Measurements from ENCODE around the gene RSPH6A.
A peak's percentile ranks its signal among the peaks of the same experiment; 100 is the strongest.

The RSPH6A gene

DNA sequence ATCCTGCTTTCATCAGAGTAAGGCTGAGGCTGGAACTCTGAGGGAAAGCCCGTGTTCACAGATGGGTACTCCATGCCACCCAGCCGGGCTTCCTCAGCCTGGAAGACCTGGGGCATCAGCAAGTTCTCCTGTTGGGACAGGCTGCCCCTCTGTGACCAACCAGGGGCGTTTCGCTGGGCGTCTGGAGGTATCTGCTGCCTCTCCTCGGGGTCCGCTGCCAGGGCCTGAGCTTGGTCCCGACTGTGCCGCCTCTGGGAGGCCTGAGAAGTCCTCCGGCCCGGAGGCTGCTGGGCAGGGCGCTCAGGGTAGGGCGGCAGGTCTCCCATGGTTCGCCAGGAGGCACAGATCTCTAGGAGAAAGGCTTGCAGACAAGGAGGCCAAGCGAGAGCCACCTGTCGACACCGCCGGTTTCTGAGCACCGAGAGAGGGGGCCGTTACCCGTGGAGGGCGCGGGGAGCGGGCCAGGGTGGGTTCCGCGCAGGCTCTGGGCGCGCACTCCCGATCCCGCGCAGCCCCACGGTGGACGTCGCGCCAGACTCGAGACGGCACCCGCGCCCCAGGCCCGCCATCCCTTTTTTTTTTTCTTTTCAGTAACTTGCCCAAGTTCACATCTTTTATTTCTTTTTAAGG is at the start of gene RSPH6A:
RSPH6A (minus strand) TSS at position 458 of the 630 bp plus-strand sequence; CDS start at position 326, 132 bp downstream.
- DNase-seq: no peak

DNA sequence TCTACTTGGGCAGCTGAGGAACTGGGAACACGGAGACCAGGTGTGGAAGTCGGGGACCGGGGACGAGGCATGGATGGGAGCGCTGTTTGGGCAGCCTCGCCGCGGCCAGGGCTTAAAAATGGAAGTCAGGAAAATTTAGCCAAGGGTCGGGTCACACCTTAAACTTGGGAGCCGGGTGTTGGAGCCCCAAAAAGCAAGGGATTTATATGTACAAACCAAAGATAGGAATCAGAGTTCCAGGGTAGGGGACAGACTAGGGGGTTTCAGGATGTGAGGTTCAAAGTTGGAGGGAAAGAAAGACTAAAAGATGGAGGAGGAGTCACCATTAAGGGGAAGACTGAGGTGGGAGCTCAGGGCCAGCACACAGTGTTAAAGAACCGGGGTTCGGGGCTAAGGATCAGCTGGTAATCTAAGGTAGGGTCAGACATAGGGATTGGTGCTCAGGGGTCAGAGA is 49.5 kb upstream of the RSPH6A start:
- no peak for DNase-seq

DNA sequence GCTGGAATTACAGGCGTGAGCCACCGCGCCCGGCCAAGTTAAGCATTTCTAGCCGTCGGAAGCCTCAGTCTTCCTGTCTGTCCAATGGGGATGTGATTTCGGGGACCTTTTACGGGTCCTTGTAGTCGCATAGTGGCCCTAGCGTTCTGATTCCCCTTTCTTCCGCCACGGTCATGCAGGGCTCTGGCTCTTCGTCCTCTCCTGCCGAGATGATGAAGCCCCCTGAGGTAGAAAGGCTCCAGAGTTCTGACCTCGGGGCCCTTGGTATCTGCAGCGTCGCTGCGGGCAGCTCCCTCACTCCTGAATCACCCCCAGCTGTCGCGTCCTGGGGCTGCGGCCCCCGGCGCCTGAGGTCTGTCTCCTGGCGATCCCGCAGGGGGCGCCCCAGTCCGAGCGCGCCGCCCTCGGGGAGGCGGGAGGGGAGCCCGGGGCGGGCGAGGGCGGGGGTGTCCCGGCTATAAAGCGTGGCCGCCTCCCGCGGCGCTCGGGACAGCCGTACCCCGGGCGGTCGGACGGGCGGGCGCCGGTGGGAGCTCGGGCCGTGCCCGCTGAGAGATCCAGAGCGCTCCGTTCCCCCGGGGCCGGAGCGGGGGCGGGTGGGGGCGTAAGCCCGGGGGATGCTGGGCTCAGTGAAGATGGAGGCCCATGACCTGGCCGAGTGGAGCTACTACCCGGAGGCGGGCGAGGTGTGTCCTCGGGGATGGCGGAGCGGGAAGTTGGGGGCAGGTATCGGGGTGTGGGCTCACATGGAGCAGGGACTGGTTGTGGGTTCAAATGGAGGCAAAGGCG is 48.9 kb upstream of the RSPH6A start, which contains the start of gene FOXA3:
FOXA3 (plus strand) TSS at position 487 of the 789 bp plus-strand sequence; CDS start at position 618, 131 bp downstream.
- no peak for DNase-seq

GRCh38 chr19:45863335-45863839 is 48.3 kb upstream of the RSPH6A start:
- no peak for DNase-seq

DNA sequence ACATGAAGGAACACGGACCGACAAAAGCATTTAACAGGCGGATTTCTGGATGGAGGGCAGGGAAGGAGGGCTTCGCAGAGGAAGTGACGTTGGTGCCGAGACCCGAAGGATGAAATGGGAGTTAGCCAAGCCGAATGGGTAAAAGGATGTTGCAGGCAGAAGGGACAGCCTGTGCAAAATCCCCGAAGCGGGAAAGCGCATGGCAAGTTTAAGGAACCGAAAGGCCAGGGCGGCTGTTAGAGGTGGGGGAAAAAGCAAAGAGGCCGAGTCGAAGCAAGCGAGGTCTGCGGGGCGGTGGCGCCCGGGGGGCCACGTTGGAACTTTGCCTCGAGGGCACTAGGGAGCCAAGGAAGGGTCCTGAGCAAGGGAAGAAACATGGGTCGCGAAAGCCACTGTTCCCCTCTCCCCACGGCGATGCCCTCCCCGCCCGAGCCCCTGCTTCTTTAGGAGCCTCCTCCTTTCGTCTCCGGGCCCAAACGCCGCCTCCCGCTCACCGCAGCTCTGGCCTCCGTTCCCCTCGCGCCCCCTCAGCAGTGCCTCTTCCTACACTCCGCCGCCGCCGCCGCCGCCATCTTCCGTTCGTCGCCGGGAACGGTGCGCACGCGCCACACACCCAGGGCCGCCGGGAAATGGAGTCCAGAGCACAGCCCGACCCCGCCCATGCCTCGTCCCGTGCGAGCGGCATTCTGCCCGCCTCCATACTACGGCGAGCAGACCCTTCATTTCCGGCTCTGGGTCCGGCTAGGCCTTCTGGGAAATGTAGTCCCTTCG is 47.6 kb upstream of the RSPH6A start, which contains the start of gene SYMPK:
SYMPK (minus strand) TSS at position 584 of the 771 bp plus-strand sequence. CDS start 8,652 bp downstream, outside the sequence.
- peak; percentile 92 for DNase-seq

DNA sequence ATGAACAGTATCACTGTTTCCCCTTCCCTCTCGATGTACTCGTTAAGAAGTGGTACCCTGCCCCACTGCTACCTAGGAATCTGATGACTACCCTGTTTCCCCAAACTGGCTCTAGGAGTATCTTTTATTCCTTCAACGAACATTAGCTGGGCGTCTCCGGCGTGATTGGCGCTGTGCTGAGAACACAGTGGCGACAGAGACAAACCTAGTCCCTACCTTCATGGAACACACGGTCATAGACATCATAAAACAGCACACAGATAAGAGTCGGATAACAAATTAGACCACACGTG is 47.1 kb upstream of the RSPH6A start:
- no peak for DNase-seq

DNA sequence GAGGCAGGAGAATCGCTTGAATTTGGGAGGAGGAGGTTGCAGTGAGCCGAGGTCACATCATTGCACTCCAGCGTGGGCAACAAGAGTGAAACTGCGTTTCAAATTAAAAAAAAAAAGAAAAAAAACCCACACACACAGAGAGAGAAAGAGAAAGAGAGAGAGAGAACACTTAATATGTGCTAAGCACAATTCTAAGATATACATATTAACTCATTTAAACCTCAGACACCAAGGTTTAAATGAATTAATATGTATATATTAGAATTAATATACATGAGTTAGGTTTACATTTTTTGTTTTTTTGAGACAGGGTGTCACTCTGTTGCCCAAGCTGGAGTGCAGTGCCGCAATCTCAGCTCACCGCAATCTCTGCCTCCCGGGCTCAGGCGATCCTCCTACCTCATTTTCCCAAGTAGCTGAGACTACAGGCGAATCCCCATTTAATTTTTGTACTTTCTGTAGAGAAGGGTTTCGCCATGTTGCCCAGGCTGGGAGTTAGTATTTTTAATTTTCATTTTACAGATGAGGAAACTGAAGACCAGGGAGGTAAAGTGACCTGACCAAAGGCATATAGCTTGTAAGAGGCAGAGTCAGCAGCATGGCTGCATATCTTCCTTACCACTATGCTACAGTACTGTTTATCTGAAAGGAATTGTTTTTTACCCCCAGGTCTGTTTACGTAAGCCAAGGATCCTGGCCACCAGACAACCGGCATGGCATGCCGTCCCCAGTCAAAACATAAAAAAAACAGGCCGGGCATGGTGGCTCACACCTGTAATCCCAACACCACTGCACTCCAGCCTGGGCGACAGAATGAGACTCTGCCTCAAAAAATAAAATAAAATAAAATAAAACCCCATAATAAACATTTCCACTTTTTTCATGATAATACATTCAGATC is 45.5 kb upstream of the RSPH6A start:
- DNase-seq: no peak

GRCh38 chr19:45854167-45854778 is 39.2 kb upstream of the RSPH6A start:
- no peak for DNase-seq

DNA sequence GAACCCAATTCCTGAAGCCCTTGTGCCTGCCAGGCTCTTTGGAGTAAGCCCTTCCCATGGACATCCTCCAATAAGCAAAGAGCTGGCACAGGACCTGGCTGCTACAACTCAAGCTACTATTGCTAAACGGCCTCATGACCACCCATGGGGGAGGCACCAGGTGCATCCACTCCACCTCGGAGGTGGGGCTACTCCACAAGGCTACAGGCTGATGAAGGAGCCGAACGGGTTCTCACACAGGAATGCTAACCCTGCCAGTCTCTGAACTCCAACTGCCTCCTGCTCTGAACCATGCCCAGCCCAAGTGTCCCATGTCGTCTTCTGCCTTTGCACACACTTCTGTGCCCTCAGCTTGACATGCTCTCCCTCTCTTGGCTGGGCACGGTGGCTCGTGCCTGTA is 37.9 kb upstream of the RSPH6A start:
- DNase-seq: no peak

DNA sequence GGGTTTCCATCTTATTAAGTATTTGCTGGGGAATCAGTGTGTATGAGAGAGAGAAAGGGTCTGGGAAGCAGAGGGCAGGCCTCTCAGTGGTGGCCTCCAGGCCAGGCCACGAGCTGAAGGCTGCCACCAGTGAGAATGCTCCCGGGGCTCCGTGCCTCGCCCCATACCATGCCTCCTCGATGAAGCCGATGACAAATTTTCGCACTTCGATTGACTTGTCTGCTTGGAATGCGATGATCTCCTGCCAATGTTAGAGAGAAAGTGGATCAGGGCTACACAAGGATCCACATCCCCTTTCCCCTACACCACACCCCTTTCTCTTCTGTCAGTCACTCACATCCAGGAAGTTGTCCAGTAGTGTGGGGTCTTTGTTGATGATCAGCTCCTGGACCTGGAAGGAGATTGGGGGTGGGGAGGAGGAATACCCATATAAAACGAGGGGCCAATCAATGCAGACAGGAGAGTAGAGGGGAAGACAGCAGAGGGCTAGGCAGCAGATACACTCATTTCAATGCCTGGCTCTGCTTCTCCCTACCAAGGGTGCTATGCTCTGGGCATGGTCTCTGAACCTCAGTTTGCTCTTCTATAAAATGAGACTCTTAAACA is 37.1 kb upstream of the RSPH6A start:
- no peak for DNase-seq

GRCh38 chr19:45848922-45849321 is 33.8 kb upstream of the RSPH6A start:
- DNase-seq: no peak

GRCh38 chr19:45847663-45848062 is 32.6 kb upstream of the RSPH6A start:
- DNase-seq: no peak

GRCh38 chr19:45842198-45842597 is 27.1 kb upstream of the RSPH6A start:
- no peak for DNase-seq

- no peak for DNase-seq
These were observed 19.9 kb upstream of the RSPH6A start for GRCh38 chr19:45834970-45835369.

- no peak for DNase-seq
These were observed 13.8 kb upstream of the RSPH6A start for GRCh38 chr19:45828945-45829344.

DNA sequence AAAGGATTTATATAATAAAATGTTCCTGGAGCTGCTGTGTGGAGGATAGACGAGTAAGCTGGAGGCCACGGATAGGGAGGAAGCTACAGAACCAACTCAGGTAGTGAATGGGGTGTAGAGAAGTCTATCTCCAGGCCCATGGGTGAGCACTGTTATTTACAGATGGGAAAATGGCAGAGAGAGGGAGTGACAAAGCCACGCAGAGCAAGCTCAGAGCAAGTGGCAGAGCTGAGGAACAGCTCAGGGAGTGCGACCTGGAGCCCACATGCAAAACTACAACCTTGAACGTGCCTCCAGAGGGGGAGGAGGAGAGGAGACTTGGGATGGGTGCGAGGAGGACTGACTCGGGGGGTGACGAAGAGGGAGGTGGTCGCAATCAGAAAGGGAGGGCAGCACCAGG is 13.4 kb upstream of the RSPH6A start:
- no peak for DNase-seq

GRCh38 chr19:45827459-45828093 is 12.5 kb upstream of the RSPH6A start:
- DNase-seq: no peak

GRCh38 chr19:45826934-45827333 is 11.8 kb upstream of the RSPH6A start:
- DNase-seq: no peak

GRCh38 chr19:45825917-45826893 is 11.1 kb upstream of the RSPH6A start:
- no peak for DNase-seq

DNA sequence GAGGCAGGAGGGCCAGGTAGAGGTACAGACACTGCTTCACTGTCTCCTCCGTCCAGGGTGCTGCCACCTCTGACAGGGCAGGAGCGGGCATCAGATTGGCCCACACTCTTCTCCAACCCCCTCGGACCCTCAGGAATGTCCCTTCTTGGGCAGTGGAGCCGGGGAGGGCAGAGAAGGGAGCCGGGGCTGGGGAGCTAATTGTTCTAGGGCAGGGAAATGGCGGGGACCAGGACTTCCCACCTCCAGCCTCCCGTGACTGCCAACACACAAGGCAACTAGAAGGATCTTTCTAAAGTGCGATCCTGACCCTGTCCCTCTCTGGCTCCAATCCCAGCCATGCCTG is 10.1 kb upstream of the RSPH6A start:
- DNase-seq: no peak
